Measurements from ENCODE around the gene FREM2. TPM values are rescaled to one million over a fixed set of nuclear protein-coding genes. Genes with fewer than 3 reads are reported as not detected.

Gene FREM2
- total RNA-seq, 1 experiment from 2014 or later, result 4.7 TPM

- DNase-seq, result peak in 1 of 2 experiments; percentile 20
- no peaks in the 10 kb centered on the region for H3K27me3 ChIP-seq
- no peak overlapping the region for H3K4me3 ChIP-seq
- H3K36me3 ChIP-seq, result no peaks in the 10 kb centered on the region
- peaks cover 12% of the 10 kb centered on the region for H3K4me1 ChIP-seq
- no peak overlapping the region for H3K27ac ChIP-seq
- H3K9me3 ChIP-seq (replicated peaks), result no peaks in the 10 kb centered on the region
Observed at GRCh38 chr13:38697628-38698333, 10.9 kb downstream of the FREM2 start.

- DNase-seq, result peak in 1 of 2 experiments; percentile 12
- H3K9me3 ChIP-seq (replicated peaks), result no peaks in the 10 kb centered on the region
- no peak overlapping the region for H3K27ac ChIP-seq
- H3K27me3 ChIP-seq, result no peaks in the 10 kb centered on the region
- no peak overlapping the region for H3K4me3 ChIP-seq
- no peaks in the 10 kb centered on the region for H3K36me3 ChIP-seq
- peaks cover 12% of the 10 kb centered on the region for H3K4me1 ChIP-seq
Observed at GRCh38 chr13:38700051-38700450, 13.2 kb downstream of the FREM2 start.

- H3K4me3 ChIP-seq, result no peak overlapping the region
- H3K27me3 ChIP-seq, result no peaks in the 10 kb centered on the region
- H3K4me1 ChIP-seq, result peaks cover 8% of the 10 kb centered on the region
- no peaks in the 10 kb centered on the region for H3K9me3 ChIP-seq (replicated peaks)
- H3K36me3 ChIP-seq, result no peaks in the 10 kb centered on the region
- DNase-seq, result no peak
- no peak overlapping the region for H3K27ac ChIP-seq
Observed at GRCh38 chr13:38702669-38703068, 15.8 kb downstream of the FREM2 start.

- peaks cover 8% of the 10 kb centered on the region for H3K4me1 ChIP-seq
- no peaks in the 10 kb centered on the region for H3K36me3 ChIP-seq
- no peaks in the 10 kb centered on the region for H3K27me3 ChIP-seq
- no peak overlapping the region for H3K27ac ChIP-seq
- no peak overlapping the region for H3K4me3 ChIP-seq
- no peak for DNase-seq
- H3K9me3 ChIP-seq (replicated peaks), result no peaks in the 10 kb centered on the region
Observed at GRCh38 chr13:38703255-38703654, 16.4 kb downstream of the FREM2 start.

- Histone ChIP-seq H3K9me3 (replicated peaks) (no peaks in the 10 kb centered on the region), H3K27ac (no peak overlapping the region), H3K27me3 (no peaks in the 10 kb centered on the region), H3K4me1 (peaks cover 1% of the 10 kb centered on the region; the same call in 1 of the 2 replicates), H3K36me3 (no peaks in the 10 kb centered on the region), H3K4me3 (no peak overlapping the region)
- DNase-seq, result no peak
Observed at GRCh38 chr13:38705365-38705764, 18.5 kb downstream of the FREM2 start.

GRCh38 chr13:38707460-38707859 lies 20.6 kb downstream of the FREM2 start:
- no peak overlapping the region for H3K27ac ChIP-seq
- no peaks in the 10 kb centered on the region for H3K9me3 ChIP-seq (replicated peaks)
- no peaks in the 10 kb centered on the region for H3K36me3 ChIP-seq
- H3K27me3 ChIP-seq, result no peaks in the 10 kb centered on the region
- no peak for DNase-seq
- no peaks in the 10 kb centered on the region for H3K4me1 ChIP-seq
- no peak overlapping the region for H3K4me3 ChIP-seq

- H3K27ac ChIP-seq, result no peak overlapping the region
- H3K4me3 ChIP-seq, result no peak overlapping the region
- H3K27me3 ChIP-seq, result no peaks in the 10 kb centered on the region
- H3K9me3 ChIP-seq (replicated peaks), result no peaks in the 10 kb centered on the region
- H3K36me3 ChIP-seq, result no peaks in the 10 kb centered on the region
- H3K4me1 ChIP-seq, result no peaks in the 10 kb centered on the region
- no peak for DNase-seq
Observed at GRCh38 chr13:38713046-38713445, 26.2 kb downstream of the FREM2 start.

- Histone ChIP-seq H3K27me3 (no peaks in the 10 kb centered on the region), H3K36me3 (no peaks in the 10 kb centered on the region), H3K27ac (no peak overlapping the region), H3K4me1 (no peaks in the 10 kb centered on the region), H3K4me3 (no peak overlapping the region), H3K9me3 (replicated peaks) (no peaks in the 10 kb centered on the region)
- no peak for DNase-seq
Observed at GRCh38 chr13:38718374-38718773, 31.5 kb downstream of the FREM2 start.

- H3K36me3 ChIP-seq, result no peaks in the 10 kb centered on the region
- no peak overlapping the region for H3K27ac ChIP-seq
- H3K27me3 ChIP-seq, result no peaks in the 10 kb centered on the region
- no peaks in the 10 kb centered on the region for H3K9me3 ChIP-seq (replicated peaks)
- no peak for DNase-seq
- no peak overlapping the region for H3K4me3 ChIP-seq
- no peaks in the 10 kb centered on the region for H3K4me1 ChIP-seq
Observed at GRCh38 chr13:38730332-38730731, 43.5 kb downstream of the FREM2 start.

GRCh38 chr13:38733146-38733545 lies 46.3 kb downstream of the FREM2 start:
- Histone ChIP-seq H3K4me1 (no peaks in the 10 kb centered on the region), H3K27me3 (no peaks in the 10 kb centered on the region), H3K27ac (no peak overlapping the region), H3K4me3 (no peak overlapping the region), H3K9me3 (replicated peaks) (no peaks in the 10 kb centered on the region), H3K36me3 (no peaks in the 10 kb centered on the region)
- DNase-seq, result no peak

GRCh38 chr13:38735665-38736440 lies 49.0 kb downstream of the FREM2 start:
- H3K4me3 ChIP-seq, result no peak overlapping the region
- peaks cover under 1% of the 10 kb centered on the region for H3K4me1 ChIP-seq
- no peak overlapping the region for H3K27ac ChIP-seq
- no peaks in the 10 kb centered on the region for H3K36me3 ChIP-seq
- no peak for DNase-seq
- H3K27me3 ChIP-seq, result no peaks in the 10 kb centered on the region
- H3K9me3 ChIP-seq (replicated peaks), result no peaks in the 10 kb centered on the region

- H3K4me3 ChIP-seq, result no peak overlapping the region
- H3K36me3 ChIP-seq, result no peaks in the 10 kb centered on the region
- H3K9me3 ChIP-seq (replicated peaks), result no peaks in the 10 kb centered on the region
- DNase-seq, result no peak
- H3K27me3 ChIP-seq, result no peaks in the 10 kb centered on the region
- H3K27ac ChIP-seq, result no peak overlapping the region
- peaks cover 10% of the 10 kb centered on the region for H3K4me1 ChIP-seq
Observed at GRCh38 chr13:38743466-38743865, 56.6 kb downstream of the FREM2 start.

- H3K9me3 ChIP-seq (replicated peaks), result no peaks in the 10 kb centered on the region
- H3K4me1 ChIP-seq, result peaks cover 7% of the 10 kb centered on the region
- DNase-seq, result no peak
- no peak overlapping the region for H3K27ac ChIP-seq
- no peaks in the 10 kb centered on the region for H3K36me3 ChIP-seq
- no peaks in the 10 kb centered on the region for H3K27me3 ChIP-seq
- H3K4me3 ChIP-seq, result no peak overlapping the region
Observed at GRCh38 chr13:38752686-38753085, 65.8 kb downstream of the FREM2 start.

GRCh38 chr13:38753878-38754277 lies 67.0 kb downstream of the FREM2 start:
- peaks cover 19% of the 10 kb centered on the region for H3K4me1 ChIP-seq
- DNase-seq, result no peak
- no peaks in the 10 kb centered on the region for H3K27me3 ChIP-seq
- H3K9me3 ChIP-seq (replicated peaks), result no peaks in the 10 kb centered on the region
- H3K4me3 ChIP-seq, result no peak overlapping the region
- no peak overlapping the region for H3K27ac ChIP-seq
- no peaks in the 10 kb centered on the region for H3K36me3 ChIP-seq

GRCh38 chr13:38755793-38756192 lies 68.9 kb downstream of the FREM2 start:
- peaks cover 33% of the 10 kb centered on the region for H3K4me1 ChIP-seq
- H3K27me3 ChIP-seq, result no peaks in the 10 kb centered on the region
- H3K4me3 ChIP-seq, result no peak overlapping the region
- H3K27ac ChIP-seq, result no peak overlapping the region
- no peaks in the 10 kb centered on the region for H3K36me3 ChIP-seq
- H3K9me3 ChIP-seq (replicated peaks), result no peaks in the 10 kb centered on the region
- DNase-seq, result peak; percentile 43 to 56
